OCI-LY7 (cell line): ENCODE data around the gene EP400.

Experiments
- CTCF ChIP-seq: fragments of 200-600 bp; sonication (generic); conservative IDR thresholded peaks from 2 replicates; pipeline ENCODE4 v1.5.1; 2014; ENCODE audit warnings: mild to moderate bottlenecking, antibody characterized with exemption, low read length, moderate library complexity, mixed read lengths
- EZH2phosphoT487 ChIP-seq: fragments of 200-600 bp; sonication (generic); IDR thresholded peaks from 2 replicates; pipeline ENCODE4 v1.6.1; 2018; ENCODE audit warnings: low read depth, borderline replicate concordance, mild to moderate bottlenecking, mixed run types, antibody characterized with exemption, low read length, moderate library complexity, mixed read lengths

- TF ChIP-seq CTCF = no peak
- TF ChIP-seq EZH2phosphoT487 = no peak
These were observed 160.0 kb downstream of the EP400 start for GRCh38 chr12:132109741-132110140.
